HG02623 (cell line): ENCODE measurements around the gene HFE.
"Not testable (repeated sequence)": the region's sequence is repeated elsewhere in the genome, so short reads cannot be mapped to it uniquely, and the experiment has no call there.

Experiments used
- ATAC-seq: cut with Tn5 transposase; IDR thresholded peaks from one replicate; pipeline ENCODE4 v1.9.1; 2021; ENCODE audit warnings: moderate library complexity; ENCODE audit not compliant: unreplicated experiment

HFE gene

GRCh38 chr6:26058477-26059033 is 28.7 kb upstream of the HFE start:
- not testable (repeated sequence) for ATAC-seq

GRCh38 chr6:26059941-26060340 is 27.3 kb upstream of the HFE start:
- no peak for ATAC-seq

- ATAC-seq = no peak
Measured at GRCh38 chr6:26064619-26065257, 22.5 kb upstream of the HFE start.

GRCh38 chr6:26065952-26066380 is 21.3 kb upstream of the HFE start:
- ATAC-seq = peak; percentile 88

GRCh38 chr6:26067367-26067766 is 19.9 kb upstream of the HFE start:
- no peak for ATAC-seq

- ATAC-seq = no peak
Measured at GRCh38 chr6:26068036-26068435, 19.2 kb upstream of the HFE start.

- ATAC-seq = no peak
Measured at GRCh38 chr6:26071135-26071534, 16.1 kb upstream of the HFE start.

- no peak for ATAC-seq
Measured at GRCh38 chr6:26075063-26075717, 12.0 kb upstream of the HFE start.

- not testable (repeated sequence) for ATAC-seq
Measured at GRCh38 chr6:26078066-26078465, 9.2 kb upstream of the HFE start.

- not testable (repeated sequence) for ATAC-seq
Measured at GRCh38 chr6:26081096-26081495, 6.1 kb upstream of the HFE start.

- ATAC-seq = no peak
Measured at GRCh38 chr6:26086211-26086610, 1.0 kb upstream of the HFE start.

GRCh38 chr6:26088344-26088743 is 1.1 kb downstream of the HFE start:
- no peak for ATAC-seq

- ATAC-seq = no peak
Measured at GRCh38 chr6:26089272-26089671, 2.0 kb downstream of the HFE start.

- no peak for ATAC-seq
Measured at GRCh38 chr6:26092443-26092842, 5.2 kb downstream of the HFE start.

GRCh38 chr6:26094036-26094435 is 6.8 kb downstream of the HFE start:
- ATAC-seq = no peak

GRCh38 chr6:26097268-26097875 is 10.1 kb downstream of the HFE start:
- no peak for ATAC-seq

GRCh38 chr6:26103141-26103769 is 16.0 kb downstream of the HFE start:
- ATAC-seq = peak; percentile 56

- ATAC-seq = peak; percentile 85
Measured at GRCh38 chr6:26103770-26104456, 16.7 kb downstream of the HFE start.

GRCh38 chr6:26104457-26105108 is 17.4 kb downstream of the HFE start:
- peak; percentile 16 for ATAC-seq

GRCh38 chr6:26105109-26105730 is 18.0 kb downstream of the HFE start:
- ATAC-seq = no peak
